HG03442 (cell line): ENCODE measurements around the gene CD81.

Experiments
- ATAC-seq: cut with Tn5 transposase; IDR thresholded peaks from one replicate; pipeline ENCODE4 v1.9.1; 2021; ENCODE audit warnings: mild to moderate bottlenecking, moderate library complexity; ENCODE audit not compliant: unreplicated experiment

The CD81 gene

DNA sequence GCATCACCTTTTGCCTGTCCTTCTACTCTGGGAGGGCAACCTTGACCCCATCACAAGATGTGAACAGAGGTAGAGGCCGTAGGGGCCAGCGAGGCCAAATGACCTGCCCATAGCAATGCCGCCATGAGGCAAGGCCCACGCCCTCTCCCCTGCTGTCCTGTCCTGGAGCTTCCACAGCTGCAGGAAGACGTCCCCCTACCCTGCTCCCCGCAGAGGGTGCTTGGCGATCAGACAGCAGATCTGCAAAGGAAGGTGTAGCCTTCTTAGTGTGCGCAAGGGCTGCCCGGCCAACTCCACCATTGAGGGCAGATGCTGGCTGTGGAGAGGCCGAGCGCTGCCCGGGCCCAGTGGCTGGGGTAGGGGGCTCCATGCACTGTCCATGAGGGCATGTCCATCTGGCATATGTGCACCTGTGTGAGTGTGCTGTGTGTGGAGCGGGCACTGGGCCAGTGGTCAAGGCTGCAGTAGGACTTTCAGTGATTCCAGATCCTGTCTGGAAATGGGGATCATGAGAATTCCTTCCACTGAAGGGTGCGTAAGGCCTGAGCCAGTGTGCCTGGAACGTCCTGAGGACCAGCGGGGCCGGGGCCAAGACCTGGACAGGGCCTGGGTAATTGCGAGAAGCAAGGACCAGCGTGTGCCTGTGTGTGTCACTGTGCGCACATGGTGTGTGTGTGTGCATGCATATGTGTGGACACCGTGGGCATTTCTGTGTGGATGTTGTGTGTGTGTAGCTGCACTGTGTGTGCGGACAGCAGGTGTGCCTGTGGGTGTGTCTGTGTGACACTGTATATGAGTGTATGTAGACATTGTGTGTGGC, 56.2 kb downstream of the CD81 start:
- ATAC-seq: no peak

DNA sequence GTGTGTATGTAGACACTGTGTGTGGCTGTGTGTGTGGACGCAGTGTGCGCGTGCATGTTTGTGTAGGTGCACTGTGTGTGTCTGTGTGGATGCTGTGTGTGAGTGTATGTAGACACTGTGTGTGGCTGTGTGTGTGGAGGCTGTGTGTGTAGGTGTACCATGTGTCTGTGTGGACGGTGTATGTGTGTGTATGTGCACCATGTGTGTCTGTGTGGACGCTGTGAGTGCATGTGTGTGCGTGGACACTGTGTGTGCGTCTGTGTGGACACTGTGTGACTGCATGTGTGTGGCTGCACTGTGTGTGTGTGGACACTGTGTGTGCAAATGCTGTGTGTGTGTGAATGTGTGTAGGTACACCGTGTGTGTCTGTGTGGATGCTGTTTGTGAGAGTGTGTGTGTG, 56.9 kb downstream of the CD81 start:
- ATAC-seq: no peak

DNA sequence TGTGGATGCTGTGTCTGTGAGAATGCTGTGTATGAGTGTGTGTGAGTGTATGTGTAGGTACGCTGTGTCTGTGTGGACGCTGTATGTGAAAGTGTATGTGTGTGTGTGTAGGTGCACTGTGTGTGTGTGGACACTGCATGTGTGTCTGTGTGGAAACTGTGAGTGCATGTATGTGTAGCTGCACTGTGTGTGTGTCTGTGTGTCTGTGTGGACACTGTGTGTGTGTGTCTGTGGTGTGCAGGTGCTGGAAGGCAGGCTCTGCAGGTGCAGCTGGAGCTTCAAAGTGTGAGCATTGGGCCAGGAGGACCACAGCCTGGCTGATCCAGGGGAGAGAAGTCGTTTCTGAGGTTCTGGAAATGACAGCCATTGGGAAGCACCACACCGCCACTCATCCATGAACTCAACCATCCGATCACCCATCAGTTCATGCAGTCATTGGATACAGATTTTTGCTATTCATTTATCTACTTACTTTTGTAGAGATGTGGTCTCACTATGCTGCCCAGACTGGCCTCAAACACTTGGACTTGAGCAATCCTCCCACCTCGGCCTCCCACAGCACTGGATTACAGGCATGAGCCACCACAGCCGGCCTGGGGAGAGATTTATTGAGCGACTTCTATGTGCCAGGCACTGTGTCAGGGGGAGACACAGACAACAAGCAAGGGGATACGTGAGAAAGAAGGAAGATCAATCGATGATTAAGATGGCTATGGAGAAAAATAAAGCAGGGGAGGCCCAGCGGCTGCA, 57.6 kb downstream of the CD81 start:
- no peak for ATAC-seq

DNA sequence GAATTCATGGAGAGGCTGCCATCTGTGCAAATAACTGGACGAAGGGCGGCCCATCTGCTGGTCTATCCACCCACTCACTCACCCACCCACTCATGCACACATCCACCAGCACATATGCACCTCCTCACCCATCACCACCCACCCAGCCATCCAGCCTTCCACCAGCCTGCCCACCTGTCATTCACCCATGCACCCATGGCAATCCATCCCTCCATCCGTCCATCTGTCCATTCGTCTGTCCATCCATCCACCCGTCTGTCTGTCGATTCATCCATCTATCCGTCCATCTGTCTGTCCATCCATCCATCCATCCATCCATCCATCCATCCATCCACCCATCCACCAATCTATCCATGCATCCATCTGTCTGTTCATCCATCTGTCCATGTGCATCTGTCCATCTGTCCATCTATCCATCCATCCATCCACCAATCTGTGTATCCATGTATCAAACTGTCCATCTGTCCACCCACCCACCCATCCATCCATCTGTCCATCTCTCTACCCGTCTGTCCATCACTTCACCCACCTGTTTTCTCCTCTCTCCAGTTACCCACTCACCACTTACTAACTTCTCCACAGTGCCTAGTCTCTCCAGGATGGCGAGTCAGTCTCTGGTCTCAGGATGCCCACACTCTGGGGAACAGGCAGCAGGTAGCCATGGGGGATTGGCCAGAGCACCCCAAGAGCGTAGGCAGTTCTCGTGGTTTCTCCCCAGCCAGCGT, 58.3 kb downstream of the CD81 start:
- no peak for ATAC-seq

- ATAC-seq: no peak
These were observed 59.0 kb downstream of the CD81 start for GRCh38 chr11:2436013-2436520.

- ATAC-seq: no peak
These were observed 59.5 kb downstream of the CD81 start for GRCh38 chr11:2436521-2437031.

- ATAC-seq: no peak
These were observed 60.4 kb downstream of the CD81 start for GRCh38 chr11:2437516-2437915.

DNA sequence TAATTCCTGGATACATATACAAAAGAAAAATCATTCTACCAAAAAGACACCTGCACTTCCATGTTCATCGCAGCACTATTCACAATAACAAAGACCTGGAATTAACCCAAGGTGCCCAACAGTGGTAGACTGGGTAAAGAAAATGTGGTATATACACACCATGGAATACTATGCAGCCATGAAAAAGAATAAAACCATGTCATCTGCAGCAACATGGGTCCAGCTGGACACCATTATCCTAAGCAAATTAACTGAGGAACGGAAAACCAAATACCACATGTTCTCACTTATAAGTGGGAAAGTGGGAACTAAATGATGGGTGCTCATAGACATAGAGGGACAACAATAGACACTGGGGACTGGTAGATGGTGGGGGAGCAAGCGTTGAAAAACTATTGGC, 62.7 kb downstream of the CD81 start:
- no peak for ATAC-seq

GRCh38 chr11:2440646-2441045, 63.5 kb downstream of the CD81 start:
- ATAC-seq: no peak

GRCh38 chr11:2441171-2441570, 64.1 kb downstream of the CD81 start:
- ATAC-seq: no peak

GRCh38 chr11:2442589-2442988, 65.5 kb downstream of the CD81 start:
- ATAC-seq: no peak

DNA sequence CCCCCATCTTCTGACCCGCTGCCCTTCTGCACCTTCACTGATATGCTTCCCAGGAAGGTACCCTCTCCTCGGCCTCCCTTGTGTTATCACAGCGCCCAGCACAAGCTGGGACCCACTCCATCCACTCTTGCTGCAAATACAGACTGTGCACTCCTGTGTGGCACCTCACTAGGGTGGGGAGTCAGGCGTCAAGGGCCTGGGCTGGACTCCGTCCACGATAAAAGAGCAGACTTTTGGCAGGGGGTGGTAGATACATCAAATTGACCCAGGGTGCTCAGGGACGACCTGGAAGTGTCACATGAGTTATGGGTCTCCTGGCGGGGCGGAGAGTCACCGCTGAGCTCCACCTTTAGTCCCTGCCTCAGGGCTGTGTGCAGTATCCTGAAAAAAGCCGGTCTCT, 66.3 kb downstream of the CD81 start:
- no peak for ATAC-seq

- ATAC-seq: no peak
These were observed 67.0 kb downstream of the CD81 start, which contains the start of gene TRPM5 for GRCh38 chr11:2443881-2444820. Gene TRPM5 (minus strand): TSS chr11:2444514. CDS start chr11:2423036, 21,478 bp downstream.

DNA sequence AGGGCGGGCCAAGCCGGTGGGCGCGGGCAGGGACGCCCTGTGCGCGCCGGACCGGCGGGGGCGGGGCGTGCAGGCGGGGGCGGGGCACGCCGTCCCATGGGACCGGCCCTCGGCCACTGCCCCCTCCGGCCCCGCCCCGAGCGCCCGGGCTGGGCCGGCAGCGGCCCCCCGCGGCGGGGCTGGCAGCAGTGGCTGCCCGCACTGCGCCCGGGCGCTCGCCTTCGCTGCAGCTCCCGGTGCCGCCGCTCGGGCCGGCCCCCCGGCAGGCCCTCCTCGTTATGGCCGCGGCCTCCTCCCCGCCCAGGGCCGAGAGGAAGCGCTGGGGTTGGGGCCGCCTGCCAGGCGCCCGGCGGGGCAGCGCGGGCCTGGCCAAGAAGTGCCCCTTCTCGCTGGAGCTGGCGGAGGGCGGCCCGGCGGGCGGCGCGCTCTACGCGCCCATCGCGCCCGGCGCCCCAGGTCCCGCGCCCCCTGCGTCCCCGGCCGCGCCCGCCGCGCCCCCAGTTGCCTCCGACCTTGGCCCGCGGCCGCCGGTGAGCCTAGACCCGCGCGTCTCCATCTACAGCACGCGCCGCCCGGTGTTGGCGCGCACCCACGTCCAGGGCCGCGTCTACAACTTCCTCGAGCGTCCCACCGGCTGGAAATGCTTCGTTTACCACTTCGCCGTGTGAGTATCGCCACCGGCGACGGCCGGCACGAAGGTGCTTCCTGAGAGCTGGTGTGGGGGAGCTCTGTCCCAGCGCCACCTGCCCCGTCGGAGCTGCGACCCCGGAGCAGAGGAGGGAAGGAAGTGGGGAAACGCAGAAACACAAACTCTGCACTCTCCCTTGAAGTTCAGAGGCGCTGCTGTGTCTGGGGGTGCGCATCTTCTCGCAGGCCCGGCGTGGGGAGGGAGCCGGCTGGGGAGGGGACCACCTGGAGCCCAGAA, 68.0 kb downstream of the CD81 start, which contains the start of gene KCNQ1:
TSS of gene KCNQ1 (plus strand) at position 188 of the 925 bp plus-strand sequence. CDS start at position 279, 91 bp downstream.
- ATAC-seq: no peak

GRCh38 chr11:2445746-2446551, 68.8 kb downstream of the CD81 start:
- no peak for ATAC-seq

GRCh38 chr11:2446590-2447252, 69.6 kb downstream of the CD81 start:
- no peak for ATAC-seq
